ENCODE results near the gene SAP25.

DNA sequence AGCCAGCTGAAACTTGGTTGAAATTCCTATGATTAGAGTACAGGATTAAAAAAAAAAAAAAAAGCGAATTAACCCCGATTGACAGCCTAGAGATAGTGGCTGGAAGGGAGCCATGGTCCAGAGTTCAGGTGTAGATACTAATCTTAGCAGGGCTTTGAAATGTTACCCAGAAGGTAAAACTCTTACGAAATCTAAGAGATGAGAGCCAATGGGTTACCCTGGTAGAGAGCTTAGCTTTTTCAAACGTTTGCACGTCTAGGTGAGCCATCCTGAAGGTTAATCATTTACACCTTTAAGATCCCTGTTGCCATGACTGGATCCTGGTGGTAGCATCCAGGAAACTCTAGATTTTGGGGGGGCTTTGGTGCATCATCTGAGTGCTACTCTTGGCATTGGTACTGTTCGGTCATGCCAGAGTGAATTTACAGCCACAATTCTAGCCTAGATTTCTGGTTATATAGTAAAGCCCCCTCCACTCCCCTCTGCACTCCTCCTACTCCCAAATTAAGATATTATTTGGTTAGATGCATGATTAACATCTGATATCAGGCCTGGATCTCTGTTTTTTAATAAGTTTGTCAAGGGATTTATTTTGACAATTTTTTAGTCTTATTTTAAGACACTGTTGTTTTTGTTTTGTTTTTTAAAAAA, 33.5 kb downstream of the SAP25 start:
- TF ChIP-seq EZH2 (IDR thresholded peaks at IDR 0.05; ENCODE audit: insufficient read depth, poor library complexity, severe bottlenecking) (no peak), EZH2phosphoT487 (IDR thresholded peaks at IDR 0.05; ENCODE audit: insufficient read depth, low read depth) (no peak)
